Suprapubic skin (tissue), 4 donors: ENCODE measurements around the gene ZNF532. TPM values are rescaled to one million over a fixed set of nuclear protein-coding genes. Genes with fewer than 3 reads are reported as not detected.
A peak's percentile ranks its signal among the peaks of the same experiment; 100 is the strongest.

Experiments
- DNase-seq, 2 donors: peaks; one replicate each; pipeline ENCODE4 v3.0.0-alpha.2; 2019; ENCODE audit warnings: low spot score in 2 of 2
- H3K27ac ChIP-seq: fragments of 200-600 bp; sonication (generic); one replicate; pipeline ENCODE4 v1.5.1; 2019
- H3K27me3 ChIP-seq: fragments of 200-600 bp; sonication (generic); one replicate; pipeline ENCODE4 v1.5.1; 2019
- H3K36me3 ChIP-seq: fragments of 200-600 bp; sonication (generic); one replicate; pipeline ENCODE4 v1.5.1; 2019
- H3K4me1 ChIP-seq: fragments of 200-600 bp; sonication (generic); one replicate; pipeline ENCODE4 v1.5.1; 2019
- H3K4me3 ChIP-seq: fragments of 200-600 bp; sonication (generic); one replicate; pipeline ENCODE4 v1.5.1; 2019; ENCODE audit warnings: mild to moderate bottlenecking
- H3K9me3 ChIP-seq: fragments of 200-600 bp; sonication (generic); one replicate; pipeline ENCODE4 v1.5.1; 2019
- CTCF ChIP-seq, 2 donors: fragments of 200-600 bp in 1 of 2; fragments of 450-650 bp in 1 of 2; sonication (generic) in 1 of 2; IDR thresholded peaks; one replicate each; pipeline ENCODE4 v1.5.1; 2016 to 2019; ENCODE audit warnings: antibody characterized with exemption in 2 of 2, mild to moderate bottlenecking in 1 of 2, moderate library complexity in 1 of 2
- EP300 ChIP-seq: sonication (generic); formaldehyde crosslinking; IDR thresholded peaks from one replicate; pipeline ENCODE4 v1.6.1; 2017; ENCODE audit warnings: antibody characterized with exemption
- POLR2A ChIP-seq, 2 donors: fragments of 450-650 bp; IDR thresholded peaks; one replicate each; pipeline ENCODE4 v1.6.1; 2017; ENCODE audit warnings: antibody characterized with exemption in 2 of 2, mild to moderate bottlenecking in 2 of 2, moderate library complexity in 2 of 2
- POLR2AphosphoS5 ChIP-seq, 3 donors: sonication (generic); formaldehyde crosslinking; IDR thresholded peaks; one replicate each; pipeline ENCODE4 v1.6.1; 2017; ENCODE audit warnings: antibody characterized with exemption in 3 of 3
- WGBS: methylation state at CpG from one replicate; pipeline ENCODE4 v1.1.5; 2018; 5-methylcytosine and 5-hydroxymethylcytosine counted together
- total RNA-seq, 4 donors: library from RNA; depleted of rRNA; stranded (reverse); fragments of >200 nt; gene quantifications; one replicate each; pipeline ENCODE4 v1.1.0, GENCODE V29; 2016

The ZNF532 gene
- total RNA-seq, 4 donors from 2014 or later: 31.1 to 58.5 (median 51.7) TPM

- 46% methylated on average over 8 of the region's 8 CpGs for WGBS
Measured at GRCh38 chr18:58886864-58887612, 22.4 kb downstream of the ZNF532 start.

GRCh38 chr18:58887613-58887963, 22.9 kb downstream of the ZNF532 start:
- Histone ChIP-seq H3K4me3 (no peak overlapping the region), H3K27me3 (no peaks in the 10 kb centered on the region), H3K9me3 (no peaks in the 10 kb centered on the region), H3K36me3 (no peaks in the 10 kb centered on the region), H3K4me1 (peaks cover 24% of the 10 kb centered on the region), H3K27ac (peak overlapping the region; percentile 39)
- no peak for TF ChIP-seq POLR2AphosphoS5 (IDR thresholded peaks at IDR 0.05)
- no peak for TF ChIP-seq EP300
- no peak for TF ChIP-seq CTCF (IDR thresholded peaks at IDR 0.05)
- TF ChIP-seq POLR2A (IDR thresholded peaks at IDR 0.05): no peak
- peak in 1 of 2 donors; percentile 76 for DNase-seq
- 52% methylated on average over 10 of the region's 10 CpGs for WGBS

More at GRCh38 chr18:58886864-58887612, 22.4 kb downstream of the ZNF532 start:
- H3K4me3 ChIP-seq: no peak overlapping the region
- H3K36me3 ChIP-seq: no peaks in the 10 kb centered on the region
- TF ChIP-seq POLR2AphosphoS5 (IDR thresholded peaks at IDR 0.05): no peak
- TF ChIP-seq EP300: no peak
- TF ChIP-seq POLR2A (IDR thresholded peaks at IDR 0.05): no peak
- TF ChIP-seq CTCF (IDR thresholded peaks at IDR 0.05): no peak
- peaks cover 24% of the 10 kb centered on the region for H3K4me1 ChIP-seq
- H3K27ac ChIP-seq: peak overlapping the region; percentile 39
- no peaks in the 10 kb centered on the region for H3K9me3 ChIP-seq
- peak in 1 of 2 donors; percentile 15 for DNase-seq
- H3K27me3 ChIP-seq: no peaks in the 10 kb centered on the region

DNA sequence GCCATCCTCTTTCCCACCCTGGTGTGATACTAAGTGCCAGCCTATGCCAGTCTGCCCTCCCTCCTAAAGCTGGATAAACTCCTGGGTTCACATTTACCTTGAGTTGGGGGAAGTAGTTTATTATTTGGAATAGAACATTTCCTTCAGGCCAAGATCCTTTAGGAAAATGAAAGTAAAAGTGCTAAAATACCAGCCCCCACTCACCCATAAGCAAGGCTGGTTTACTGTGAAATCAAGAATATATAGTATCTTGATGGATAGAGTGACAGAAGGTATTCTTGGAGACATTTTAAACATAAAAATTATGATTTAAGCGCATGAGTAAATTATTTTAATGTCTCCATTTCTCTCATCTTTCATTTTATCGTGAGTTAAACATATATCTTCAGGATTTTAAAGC, 27.1 kb downstream of the ZNF532 start:
- no peak for DNase-seq
- 78% methylated on average over 2 of the region's 2 CpGs for WGBS
- Histone ChIP-seq H3K27me3 (no peaks in the 10 kb centered on the region), H3K36me3 (no peaks in the 10 kb centered on the region), H3K4me3 (no peak overlapping the region), H3K4me1 (peaks cover 31% of the 10 kb centered on the region), H3K9me3 (no peaks in the 10 kb centered on the region), H3K27ac (no peak overlapping the region)
- TF ChIP-seq EP300 (no peak), CTCF (IDR thresholded peaks at IDR 0.05) (no peak), POLR2A (IDR thresholded peaks at IDR 0.05) (no peak), POLR2AphosphoS5 (IDR thresholded peaks at IDR 0.05) (no peak)

- no peaks in the 10 kb centered on the region for H3K27me3 ChIP-seq
- WGBS: 67% methylated on average over 6 of the region's 6 CpGs
- H3K4me3 ChIP-seq: no peak overlapping the region
- H3K36me3 ChIP-seq: no peaks in the 10 kb centered on the region
- peaks cover 24% of the 10 kb centered on the region for H3K4me1 ChIP-seq
- DNase-seq: no peak
- TF ChIP-seq EP300: no peak
- no peak for TF ChIP-seq POLR2AphosphoS5 (IDR thresholded peaks at IDR 0.05)
- TF ChIP-seq POLR2A (IDR thresholded peaks at IDR 0.05): no peak
- TF ChIP-seq CTCF (IDR thresholded peaks at IDR 0.05): no peak
- no peaks in the 10 kb centered on the region for H3K9me3 ChIP-seq
- no peak overlapping the region for H3K27ac ChIP-seq
Measured at GRCh38 chr18:58892488-58892887, 27.8 kb downstream of the ZNF532 start.

DNA sequence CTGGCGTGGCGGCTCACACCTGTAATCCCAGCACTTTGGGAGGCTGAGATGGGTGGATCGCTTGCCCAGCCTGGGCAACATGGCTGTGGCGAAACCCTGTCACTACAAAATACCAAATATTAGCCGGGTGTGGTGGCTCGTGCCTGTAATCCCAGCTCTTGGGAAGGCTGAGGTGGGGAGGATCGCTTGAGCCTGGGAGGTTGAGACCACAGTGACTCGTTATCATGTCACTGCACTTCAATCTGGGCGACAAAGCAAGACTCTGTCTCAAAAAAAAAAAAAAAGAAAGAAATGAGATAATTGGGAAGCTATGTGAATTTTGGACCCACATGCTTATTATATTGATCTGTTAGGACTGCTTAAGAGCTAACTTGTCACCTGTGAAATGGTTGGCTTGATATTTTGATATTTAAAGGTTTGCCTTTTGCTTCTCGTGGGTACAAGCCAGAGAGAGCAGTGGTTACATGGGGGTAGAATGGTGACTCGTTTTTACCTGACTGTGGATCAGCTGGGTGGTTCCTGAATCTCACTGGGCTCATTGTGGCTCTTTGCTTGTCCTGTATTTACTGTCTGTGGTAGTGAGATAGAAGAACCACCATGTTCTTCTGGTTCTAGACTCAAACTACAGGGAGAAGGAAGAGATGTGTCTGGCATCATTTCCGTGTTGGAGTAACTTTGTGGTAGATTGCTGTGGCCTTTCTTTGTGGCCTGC, 28.9 kb downstream of the ZNF532 start:
- Histone ChIP-seq H3K27me3 (no peaks in the 10 kb centered on the region), H3K36me3 (peaks cover 5% of the 10 kb centered on the region), H3K27ac (no peak overlapping the region), H3K9me3 (no peaks in the 10 kb centered on the region), H3K4me1 (peaks cover 22% of the 10 kb centered on the region), H3K4me3 (no peak overlapping the region)
- 88% methylated on average over 12 of the region's 12 CpGs for WGBS
- no peak for DNase-seq
- TF ChIP-seq POLR2A (IDR thresholded peaks at IDR 0.05) (no peak), EP300 (no peak), POLR2AphosphoS5 (IDR thresholded peaks at IDR 0.05) (no peak)
